Measurements from ENCODE around the gene MKRN2OS.

DNA sequence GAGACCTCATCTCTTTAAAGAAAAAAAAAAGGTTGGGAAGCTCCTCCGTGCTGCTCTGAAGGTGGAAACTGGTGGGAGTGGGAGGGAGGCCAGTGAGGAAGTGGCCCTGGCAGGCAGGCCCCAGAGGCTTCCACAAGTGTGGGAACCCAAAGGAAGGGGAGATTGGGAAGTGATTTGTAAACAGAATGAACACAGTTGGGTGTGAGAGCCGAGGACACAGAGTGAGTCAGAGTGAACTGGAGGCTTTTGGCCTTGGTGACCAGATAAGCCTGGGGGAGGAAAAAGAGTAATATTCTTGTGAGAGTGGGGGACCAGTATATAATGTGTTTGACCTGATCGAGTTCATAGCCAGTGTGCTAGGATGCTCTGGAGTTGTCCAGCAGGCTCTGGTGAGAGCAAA is 34.6 kb upstream of the MKRN2OS start:
- TF ChIP-seq FOXM1 (IDR thresholded peaks at IDR 0.05; ENCODE audit: borderline replicate concordance, low read depth) (no peak), TAF1 (IDR thresholded peaks at IDR 0.05; ENCODE audit: low read depth) (no peak), EP300 (IDR thresholded peaks at IDR 0.05; ENCODE audit: borderline replicate concordance) (no peak), YY1 (IDR thresholded peaks at IDR 0.05; ENCODE audit: low read depth) (no peak), CEBPB (IDR thresholded peaks at IDR 0.05) (no peak), RAD21 (IDR thresholded peaks at IDR 0.05; ENCODE audit: low read depth) (no peak), CREB1 (IDR thresholded peaks at IDR 0.05; ENCODE audit: low read depth) (no peak), EGR1 (IDR thresholded peaks at IDR 0.05) (no peak), TCF12 (IDR thresholded peaks at IDR 0.05; ENCODE audit: low read depth) (no peak)
- TF ChIP-seq, protein P1, sequence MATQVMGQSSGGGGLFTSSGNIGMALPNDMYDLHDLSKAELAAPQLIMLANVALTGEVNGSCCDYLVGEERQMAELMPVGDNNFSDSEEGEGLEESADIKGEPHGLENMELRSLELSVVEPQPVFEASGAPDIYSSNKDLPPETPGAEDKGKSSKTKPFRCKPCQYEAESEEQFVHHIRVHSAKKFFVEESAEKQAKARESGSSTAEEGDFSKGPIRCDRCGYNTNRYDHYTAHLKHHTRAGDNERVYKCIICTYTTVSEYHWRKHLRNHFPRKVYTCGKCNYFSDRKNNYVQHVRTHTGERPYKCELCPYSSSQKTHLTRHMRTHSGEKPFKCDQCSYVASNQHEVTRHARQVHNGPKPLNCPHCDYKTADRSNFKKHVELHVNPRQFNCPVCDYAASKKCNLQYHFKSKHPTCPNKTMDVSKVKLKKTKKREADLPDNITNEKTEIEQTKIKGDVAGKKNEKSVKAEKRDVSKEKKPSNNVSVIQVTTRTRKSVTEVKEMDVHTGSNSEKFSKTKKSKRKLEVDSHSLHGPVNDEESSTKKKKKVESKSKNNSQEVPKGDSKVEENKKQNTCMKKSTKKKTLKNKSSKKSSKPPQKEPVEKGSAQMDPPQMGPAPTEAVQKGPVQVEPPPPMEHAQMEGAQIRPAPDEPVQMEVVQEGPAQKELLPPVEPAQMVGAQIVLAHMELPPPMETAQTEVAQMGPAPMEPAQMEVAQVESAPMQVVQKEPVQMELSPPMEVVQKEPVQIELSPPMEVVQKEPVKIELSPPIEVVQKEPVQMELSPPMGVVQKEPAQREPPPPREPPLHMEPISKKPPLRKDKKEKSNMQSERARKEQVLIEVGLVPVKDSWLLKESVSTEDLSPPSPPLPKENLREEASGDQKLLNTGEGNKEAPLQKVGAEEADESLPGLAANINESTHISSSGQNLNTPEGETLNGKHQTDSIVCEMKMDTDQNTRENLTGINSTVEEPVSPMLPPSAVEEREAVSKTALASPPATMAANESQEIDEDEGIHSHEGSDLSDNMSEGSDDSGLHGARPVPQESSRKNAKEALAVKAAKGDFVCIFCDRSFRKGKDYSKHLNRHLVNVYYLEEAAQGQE (IDR thresholded peaks at IDR 0.05; ENCODE audit: low read depth) = no peak
- TF ChIP-seq, protein P2, sequence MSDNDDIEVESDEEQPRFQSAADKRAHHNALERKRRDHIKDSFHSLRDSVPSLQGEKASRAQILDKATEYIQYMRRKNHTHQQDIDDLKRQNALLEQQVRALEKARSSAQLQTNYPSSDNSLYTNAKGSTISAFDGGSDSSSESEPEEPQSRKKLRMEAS (IDR thresholded peaks at IDR 0.05) = no peak
- TF ChIP-seq, protein P3, sequence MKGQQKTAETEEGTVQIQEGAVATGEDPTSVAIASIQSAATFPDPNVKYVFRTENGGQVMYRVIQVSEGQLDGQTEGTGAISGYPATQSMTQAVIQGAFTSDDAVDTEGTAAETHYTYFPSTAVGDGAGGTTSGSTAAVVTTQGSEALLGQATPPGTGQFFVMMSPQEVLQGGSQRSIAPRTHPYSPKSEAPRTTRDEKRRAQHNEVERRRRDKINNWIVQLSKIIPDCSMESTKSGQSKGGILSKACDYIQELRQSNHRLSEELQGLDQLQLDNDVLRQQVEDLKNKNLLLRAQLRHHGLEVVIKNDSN (IDR thresholded peaks at IDR 0.05) = no peak

Data from Ishikawa (cell line).